Left colon (tissue), 2 donors: Measurements from ENCODE around the gene TRAK1. TPM values are rescaled to one million over a fixed set of nuclear protein-coding genes. Genes with fewer than 3 reads are reported as not detected.

Experiments used
- ATAC-seq: fragments of 200-7000 bp; cut with Tn5 transposase; one replicate; pipeline ENCODE4 v1.9.1; 2020; ENCODE audit warnings: mild to moderate bottlenecking, moderate library complexity
- DNase-seq, 2 donors: peaks; one replicate each; pipeline ENCODE4 v3.0.0-alpha.2; 2020
- intact Hi-C, 2 donors: fragments of 100-400 bp; cut with DNase I in 1 of 2; cut with micrococcal nuclease in 1 of 2; formaldehyde crosslinking; loops; one replicate each; pipeline versions ENCODE4 v1.11.2 to v1.14.0; 2022; cut with DNase I, micrococcal nuclease
- total RNA-seq, 2 donors: library from RNA; stranded (reverse); fragmentation: NEBNext Ultra II Directional; extraction: Animal tissue kit (Norgen Biotek cat#: 25700); gene quantifications; one replicate each; pipeline ENCODE4 v1.2.1, GENCODE V29; 2021
- donor health status: DM: no; HTN: no; CAD: no.
- donor health status: DM: yes; HTN: yes; CAD: no.

TRAK1 gene
- total RNA-seq, 2 donors from 2014 or later = 81.2 to 91.6 TPM

DNA sequence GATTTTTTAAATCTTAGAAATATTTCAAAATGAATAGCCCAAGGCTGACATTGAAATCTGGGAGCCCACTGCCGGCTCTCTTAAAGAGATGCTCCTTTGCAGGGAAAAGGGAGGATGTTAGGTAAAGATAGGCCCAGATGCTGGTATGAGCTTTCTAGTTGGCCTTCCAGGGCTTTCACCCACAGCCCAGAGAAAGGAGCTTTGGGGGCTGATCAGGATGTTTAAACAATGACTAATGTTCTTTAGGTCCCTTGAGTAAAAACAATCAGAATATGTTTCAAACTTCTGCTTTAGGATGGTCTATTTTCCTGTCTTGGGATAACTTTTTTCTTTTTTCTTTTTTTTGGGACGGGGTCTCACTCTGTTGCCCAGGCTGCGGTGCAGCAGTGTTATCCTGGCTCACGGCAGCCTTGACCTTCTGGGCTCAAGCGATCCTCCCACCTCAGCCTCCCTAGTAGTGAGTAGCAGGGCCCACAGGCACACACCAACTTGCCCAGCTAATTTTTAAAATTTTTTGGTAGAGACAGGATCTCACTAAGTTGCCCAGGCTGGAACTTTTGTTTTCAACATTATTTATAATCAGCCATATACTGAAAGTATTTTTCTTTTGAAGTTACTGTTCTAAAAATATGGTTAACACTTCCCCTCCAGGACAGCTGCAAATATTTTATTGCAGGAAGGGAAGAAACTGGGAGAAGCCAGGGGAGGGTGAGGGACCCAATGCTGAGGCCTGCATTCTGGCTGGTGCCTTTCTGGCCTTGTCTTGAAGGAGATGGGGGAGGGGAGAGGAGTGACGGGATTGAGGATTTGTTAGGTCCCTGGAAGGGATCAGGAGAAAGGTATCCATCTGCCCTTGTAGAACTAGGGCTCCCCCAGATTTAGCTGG lies 70.1 kb downstream of the TRAK1 start:
- intact Hi-C loops = no loop called here
- ATAC-seq (no peak), DNase-seq (no peak)

DNA sequence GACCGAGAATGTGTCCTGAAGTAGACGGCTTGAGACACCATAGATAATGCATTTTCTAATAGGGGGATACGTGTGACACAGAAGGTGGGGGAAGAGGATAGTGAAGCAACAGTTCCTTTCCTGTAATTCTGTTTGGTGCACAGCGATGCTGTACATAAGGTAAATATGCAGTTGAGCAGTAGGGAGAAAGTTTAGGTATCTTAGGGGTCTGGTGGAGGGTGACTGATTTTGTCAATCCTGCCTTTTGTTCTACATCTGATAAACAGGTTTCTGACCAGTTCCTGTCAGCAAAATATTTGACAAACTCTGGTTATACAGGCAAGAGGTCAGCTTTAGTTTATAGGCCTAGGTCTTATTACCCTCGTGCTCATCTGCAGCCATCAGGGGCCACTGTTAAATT lies 71.3 kb downstream of the TRAK1 start:
- intact Hi-C loops = no loop called here
- ATAC-seq (no peak), DNase-seq (no peak)

DNA sequence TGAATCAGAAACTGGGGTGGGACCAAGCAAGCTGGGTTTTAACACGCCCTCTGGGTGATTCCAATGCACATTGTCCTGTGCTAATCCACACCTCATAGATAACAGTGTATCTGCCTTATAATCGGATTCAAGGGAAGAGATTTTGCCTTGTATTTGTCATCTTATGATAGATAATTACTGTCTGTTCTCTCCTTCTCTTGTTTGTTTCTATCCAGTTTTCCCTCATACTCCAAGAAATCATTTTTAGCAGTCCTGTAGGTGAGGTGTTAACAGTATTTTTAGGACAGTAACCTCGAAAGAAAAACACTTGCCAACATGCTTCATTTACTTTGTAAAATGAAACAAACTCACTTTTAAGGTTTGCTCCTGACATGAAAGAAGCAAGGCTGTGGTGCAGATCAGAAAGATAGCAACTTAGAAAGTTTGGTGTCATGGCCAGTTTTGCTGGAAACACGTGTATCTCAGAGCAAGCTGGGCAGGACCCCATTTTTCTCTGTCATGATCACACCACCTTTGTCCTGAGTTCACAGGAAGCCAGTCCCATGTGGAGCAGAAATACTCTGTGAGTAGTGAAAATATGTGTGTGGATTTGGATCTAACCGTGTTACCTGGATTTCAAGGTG lies 72.6 kb downstream of the TRAK1 start:
- ATAC-seq (no peak), DNase-seq (no peak)
- intact Hi-C loops = no loop called here

DNA sequence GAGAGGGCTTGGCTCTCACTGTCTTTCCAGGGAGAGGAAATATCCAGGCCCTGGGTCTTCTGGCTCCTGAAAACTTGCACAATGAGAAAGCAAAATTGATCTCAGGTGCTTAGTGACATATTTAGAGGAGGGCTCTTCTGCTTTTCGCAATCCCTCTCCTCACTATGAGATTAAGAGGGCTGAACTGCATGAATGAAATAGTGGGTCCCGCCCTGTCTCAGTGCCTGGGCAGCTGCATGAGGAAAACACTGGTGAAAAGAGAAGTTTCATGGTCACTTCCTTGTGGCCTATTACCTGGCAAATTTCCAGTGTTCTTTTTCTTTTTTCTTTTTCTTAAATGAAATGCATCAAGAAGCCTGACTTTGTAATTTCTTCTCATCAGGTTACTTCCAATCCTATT lies 73.5 kb downstream of the TRAK1 start:
- intact Hi-C loops = no loop called here
- DNase-seq (no peak), ATAC-seq (no peak)

DNA sequence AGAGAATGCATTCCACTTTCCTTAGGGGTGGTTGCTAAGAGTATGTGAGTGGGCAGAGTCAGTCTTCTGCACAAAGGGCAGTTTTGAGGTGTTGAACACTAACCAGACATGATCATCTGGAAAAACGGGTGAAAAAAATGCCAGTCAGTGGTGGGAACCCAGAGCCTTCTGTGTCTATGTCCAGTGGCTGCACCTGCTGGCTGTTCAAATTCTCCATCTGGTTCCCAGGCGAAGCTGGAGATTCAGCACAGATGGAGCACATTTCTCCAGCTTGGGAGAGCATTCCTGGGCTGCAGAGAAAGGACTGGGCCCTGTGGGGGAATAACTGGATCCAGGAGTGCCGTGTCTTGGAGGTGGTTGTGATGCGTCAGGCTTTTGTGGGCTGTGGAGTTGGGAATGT lies 74.1 kb downstream of the TRAK1 start:
- intact Hi-C loops = no loop called here
- ATAC-seq (no peak), DNase-seq (no peak)

DNA sequence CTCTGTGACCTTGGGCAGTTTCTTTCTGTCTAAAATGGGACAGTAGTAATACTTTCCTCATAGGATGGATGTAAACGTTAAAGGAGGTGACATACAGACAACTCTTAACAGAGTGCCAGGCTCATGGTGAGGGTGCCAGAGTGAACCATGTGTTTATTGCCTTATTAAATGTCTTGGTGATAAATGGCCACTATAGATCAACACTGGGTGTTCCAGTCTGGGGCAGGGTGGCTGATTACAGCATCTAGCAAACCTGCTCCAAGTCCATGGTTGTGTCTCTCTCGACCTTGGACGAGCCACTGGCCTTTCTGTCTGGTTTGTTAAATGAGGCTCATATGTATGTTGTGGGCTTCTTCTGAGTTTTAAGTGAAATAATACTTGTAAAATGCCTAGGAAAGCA lies 75.1 kb downstream of the TRAK1 start:
- peak; percentile 39 to 74 for DNase-seq
- intact Hi-C loops = no loop called here
- ATAC-seq = peak; percentile 93

DNA sequence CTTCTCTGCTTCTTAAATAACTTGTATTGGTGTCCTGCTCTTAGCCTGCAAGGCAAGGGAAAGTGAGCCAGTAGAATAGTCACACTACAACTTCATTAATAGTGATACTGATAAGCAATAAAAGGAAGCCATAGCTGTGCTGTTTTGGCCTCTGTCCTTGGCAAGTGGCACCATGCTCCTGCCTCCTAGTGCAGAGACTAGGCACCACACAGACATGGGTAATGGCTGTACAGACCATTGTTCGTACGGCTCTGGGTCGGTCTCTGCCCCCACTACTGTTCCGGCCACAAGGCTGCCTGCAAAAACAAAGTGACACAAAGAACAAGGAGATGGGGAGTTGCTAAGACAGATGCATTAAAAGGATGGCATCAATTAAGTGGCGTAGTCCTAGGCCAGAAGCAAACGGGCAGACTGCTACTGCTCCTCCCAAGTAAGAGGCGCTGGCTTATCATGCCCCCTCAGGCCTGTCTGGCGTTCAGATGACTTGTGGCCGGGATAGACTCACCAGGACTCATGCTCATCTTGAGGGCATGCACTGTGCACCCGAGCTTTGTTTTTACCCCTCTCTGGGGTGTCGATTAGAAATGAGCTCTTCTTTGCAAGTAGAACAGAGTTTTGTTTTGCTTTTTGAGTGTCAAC lies 75.6 kb downstream of the TRAK1 start:
- no peak for DNase-seq
- intact Hi-C loops = no loop called here

DNA sequence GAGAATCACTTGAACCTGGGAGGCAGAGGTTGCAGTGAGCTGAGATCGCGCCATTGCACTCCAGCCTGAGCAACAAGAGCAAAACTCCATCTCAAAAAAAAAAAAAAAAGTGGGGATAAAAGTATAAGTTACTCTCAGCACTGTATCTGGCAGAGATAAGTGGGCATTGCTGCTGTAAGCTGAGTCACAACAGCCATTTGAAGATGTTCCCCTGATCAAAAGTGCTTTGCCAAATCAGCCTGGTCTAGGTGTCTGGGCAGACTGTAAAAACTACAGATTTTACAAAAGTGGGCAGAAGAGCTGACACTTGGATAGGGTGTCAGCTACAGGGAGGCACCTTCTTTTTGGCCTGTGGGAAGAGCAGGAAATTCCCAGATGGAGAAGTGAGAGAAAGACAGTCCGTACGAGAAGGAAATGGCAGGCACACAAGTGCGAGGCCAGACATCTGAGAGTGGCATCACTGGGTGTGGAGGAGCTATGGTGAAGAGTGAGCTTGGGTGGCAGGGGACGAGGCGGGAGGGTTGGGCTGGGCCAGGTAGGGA lies 78.5 kb downstream of the TRAK1 start:
- DNase-seq (no peak), ATAC-seq (no peak)
- intact Hi-C loops = no loop called here

More for the DNA sequence above, 75.6 kb downstream of the TRAK1 start:
- peak; percentile 11 for ATAC-seq

DNA sequence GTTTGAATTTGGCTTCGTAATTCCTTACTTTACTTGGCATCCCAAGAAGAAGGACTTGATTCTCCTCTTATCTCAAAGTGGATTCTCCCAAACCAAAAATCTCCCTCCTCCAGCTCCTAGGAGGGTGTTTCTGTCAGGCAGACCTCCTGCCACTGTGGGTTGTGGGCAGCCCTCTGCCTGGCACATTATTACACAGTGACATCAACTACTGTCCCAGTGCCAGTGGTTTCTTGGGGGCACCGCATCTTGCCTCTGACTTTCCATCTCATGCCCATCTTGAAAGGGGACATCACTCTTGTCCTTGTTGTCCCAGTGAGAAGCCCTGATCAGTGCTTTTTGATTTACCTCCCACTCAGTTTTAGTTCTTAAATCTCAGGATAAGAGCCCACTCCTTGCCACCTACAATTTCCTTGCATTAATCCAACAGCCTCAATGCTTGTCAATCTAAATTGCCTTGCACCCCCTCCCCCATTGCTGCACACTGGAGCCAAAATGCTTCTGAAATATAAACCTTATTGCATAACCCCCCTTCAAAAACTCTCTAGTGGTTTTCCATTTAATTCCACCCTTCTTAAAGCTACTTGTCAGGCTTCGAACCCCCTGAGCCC lies 81.0 kb downstream of the TRAK1 start:
- ATAC-seq (no peak), DNase-seq (no peak)
- intact Hi-C loops = no loop called here

DNA sequence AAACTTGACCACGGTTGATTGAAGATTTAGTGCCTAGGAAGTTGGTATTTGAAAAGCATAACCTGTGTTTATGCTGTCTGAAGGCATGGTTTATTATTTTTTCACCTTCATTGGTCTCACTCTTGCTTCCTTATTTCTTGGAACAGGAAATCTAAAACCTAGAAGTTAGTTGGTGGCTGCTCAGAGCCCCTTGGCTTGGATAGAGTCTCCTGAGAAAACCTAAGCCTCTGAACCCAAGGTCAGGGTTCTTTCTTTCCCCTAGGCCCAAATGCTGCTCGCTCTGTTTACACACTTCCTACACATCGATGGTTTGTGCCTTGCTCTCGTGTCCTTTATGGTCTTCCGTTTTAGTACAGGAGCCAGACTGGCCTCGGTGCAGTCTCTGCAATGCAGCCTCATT lies 82.2 kb downstream of the TRAK1 start:
- DNase-seq (no peak), ATAC-seq (peak; percentile 58)
- intact Hi-C loops = no loop called here

DNA sequence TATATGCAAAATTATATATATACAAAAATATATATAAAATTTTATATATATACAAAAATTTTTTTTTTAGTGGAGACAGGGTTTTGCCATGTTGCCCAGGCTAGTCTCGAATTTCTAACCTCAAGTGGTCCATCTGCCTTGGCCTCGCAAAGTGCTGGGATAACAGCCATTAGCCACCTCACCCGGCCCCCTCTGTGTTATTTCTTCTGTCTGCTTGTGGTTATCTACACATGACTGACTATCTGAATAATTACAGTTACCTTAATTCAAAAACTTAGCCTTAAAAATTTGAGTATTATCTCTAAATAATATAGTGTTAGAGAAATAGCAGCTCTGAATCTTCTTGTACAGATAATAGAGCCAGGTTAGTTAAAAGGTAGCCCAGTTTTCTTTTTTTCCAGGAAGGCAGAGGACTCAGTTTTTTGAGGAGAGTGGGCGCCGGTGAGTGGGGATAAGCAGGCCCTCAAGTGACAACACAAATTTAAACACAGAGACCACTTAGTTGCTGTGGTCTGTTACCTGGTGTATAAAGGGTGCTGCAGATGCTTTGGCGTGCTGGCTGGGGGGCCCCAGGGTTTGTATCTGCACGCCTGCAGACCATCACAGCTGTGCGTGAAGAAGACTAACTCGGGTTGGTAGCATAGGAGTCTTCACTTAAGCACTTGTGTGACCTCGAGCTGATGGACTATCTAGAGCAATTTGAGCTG lies 83.7 kb downstream of the TRAK1 start:
- DNase-seq (no peak), ATAC-seq (no peak)
- intact Hi-C loops = no loop called here

DNA sequence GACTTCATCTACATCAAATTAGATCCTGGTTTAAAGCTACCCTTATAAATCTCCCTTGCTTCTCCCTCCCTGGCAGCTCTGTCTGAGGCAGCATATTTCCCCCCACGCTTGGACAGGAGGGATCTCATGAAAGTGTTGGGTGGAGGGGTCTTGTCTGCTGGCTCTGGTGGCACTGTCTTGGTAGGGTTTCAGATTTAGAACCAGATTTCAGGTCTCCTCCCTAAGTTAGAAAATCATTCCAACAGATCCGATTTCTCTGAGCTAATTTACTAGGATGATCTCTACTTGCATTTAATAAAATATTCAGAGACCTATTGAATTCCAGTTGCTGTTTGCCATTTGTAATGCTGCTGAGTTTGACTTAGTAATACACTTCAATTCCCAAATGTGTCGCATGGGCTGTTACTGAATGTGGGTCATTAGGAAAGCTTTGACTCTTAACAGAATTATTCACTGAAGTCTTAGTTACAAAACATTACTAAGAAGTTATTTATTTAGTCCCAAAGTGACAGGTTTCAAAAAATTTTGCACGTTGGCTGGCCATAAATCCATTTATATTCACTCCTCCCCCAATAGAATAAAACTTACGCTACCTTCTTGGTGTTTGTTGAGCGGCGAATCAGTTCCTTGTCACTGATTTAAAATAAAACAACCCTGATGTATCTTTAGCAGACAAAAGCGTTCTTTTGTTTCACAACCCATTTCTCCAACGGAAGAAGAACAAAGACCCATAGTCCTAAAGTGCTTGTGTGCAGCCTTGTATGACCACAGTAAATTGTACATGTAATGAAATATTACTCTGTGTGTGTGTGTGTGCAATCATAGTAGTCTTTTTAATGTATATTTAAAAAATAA lies 84.5 kb downstream of the TRAK1 start:
- DNase-seq = no peak
- intact Hi-C loops = no loop called here
- no peak for ATAC-seq

DNA sequence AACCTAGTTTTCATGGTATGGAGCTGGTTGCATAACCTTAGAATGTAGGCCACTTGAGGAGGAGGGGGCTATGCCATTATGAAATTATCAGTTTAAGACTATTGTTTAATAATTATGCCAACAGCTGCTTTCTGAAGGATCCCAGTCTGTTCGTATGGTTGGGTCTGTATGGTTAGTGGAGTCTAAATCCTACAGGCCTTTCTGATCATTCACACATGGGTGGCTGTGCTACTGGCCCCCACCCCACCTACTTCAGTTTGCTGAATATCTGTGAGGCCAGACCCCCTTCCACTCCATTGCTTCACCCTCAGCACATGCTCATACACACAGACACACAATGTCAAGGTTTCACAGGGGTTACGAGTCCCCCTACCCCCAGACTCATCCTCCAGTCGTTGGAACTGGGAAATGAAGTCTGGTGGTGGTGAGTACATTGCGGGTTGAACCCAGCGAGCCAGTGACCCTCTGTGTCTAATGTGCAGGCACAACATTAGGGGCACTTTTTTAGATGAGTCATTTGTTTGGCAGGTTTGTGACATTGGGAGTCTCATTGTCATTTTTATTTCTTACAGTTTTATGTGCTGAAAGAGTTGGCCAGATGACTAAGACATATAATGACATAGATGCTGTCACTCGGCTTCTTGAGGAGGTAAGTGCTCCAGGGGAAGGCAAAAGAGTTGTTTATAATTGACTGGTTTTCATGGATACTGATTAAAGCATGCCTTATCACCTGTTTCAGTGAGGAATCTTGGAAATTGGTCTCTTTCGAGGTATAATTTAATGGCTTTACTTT lies 85.3 kb downstream of the TRAK1 start:
- intact Hi-C loops = no loop called here
- DNase-seq (no peak), ATAC-seq (no peak)

DNA sequence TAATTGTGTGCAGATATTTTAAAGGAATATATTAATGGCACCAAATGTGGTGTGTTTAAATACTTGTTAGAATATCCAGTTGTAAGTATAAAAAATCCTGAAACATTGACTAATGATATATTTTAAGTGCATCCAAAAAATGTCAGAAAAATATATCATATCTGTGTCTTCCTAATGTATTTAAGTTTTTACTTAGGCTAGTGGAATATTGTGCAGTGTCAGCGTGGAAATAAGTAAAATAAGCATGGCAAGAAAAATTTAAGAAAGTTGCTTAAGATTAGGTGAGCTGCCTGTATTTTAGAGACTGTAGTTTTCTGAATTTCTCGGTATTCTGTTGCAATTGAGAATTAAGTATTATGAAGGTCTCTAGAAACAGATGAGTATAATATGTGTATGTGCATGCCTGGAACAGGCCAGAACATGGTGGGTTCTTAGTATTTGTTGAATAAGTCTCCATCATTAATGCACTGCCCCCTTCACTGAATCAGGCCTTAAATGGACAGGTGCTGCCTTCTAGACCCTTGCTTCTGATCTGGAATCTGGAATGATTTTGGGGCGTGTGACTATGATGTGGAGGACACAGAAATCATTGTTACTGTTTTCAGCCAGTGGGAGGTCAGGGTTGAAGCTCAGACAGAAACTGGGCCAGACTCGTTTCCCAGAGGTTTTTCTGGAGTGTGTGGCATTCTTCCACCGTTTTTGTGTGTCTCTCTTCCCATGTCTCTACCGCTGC lies 86.1 kb downstream of the TRAK1 start:
- intact Hi-C loops = no loop called here
- ATAC-seq (no peak), DNase-seq (no peak)

DNA sequence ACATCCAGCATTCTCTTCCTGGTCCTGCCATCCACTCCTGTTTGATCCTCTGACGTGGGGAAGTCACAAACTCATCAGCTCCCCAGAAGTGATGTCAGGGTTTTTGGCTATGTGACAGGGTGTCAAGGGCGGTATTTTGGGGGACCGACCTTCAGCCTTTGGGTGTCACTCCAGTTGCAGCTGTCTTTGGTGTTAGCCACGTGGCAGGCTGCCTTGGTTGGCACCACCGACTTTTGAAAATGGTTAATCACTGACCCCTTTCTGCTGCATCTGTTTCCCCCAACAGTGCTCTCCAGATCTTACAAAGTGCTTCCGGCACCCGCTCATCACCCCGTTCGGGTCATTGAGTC lies 86.6 kb downstream of the TRAK1 start:
- no peak for DNase-seq
- intact Hi-C loops = no loop called here
- ATAC-seq = no peak

DNA sequence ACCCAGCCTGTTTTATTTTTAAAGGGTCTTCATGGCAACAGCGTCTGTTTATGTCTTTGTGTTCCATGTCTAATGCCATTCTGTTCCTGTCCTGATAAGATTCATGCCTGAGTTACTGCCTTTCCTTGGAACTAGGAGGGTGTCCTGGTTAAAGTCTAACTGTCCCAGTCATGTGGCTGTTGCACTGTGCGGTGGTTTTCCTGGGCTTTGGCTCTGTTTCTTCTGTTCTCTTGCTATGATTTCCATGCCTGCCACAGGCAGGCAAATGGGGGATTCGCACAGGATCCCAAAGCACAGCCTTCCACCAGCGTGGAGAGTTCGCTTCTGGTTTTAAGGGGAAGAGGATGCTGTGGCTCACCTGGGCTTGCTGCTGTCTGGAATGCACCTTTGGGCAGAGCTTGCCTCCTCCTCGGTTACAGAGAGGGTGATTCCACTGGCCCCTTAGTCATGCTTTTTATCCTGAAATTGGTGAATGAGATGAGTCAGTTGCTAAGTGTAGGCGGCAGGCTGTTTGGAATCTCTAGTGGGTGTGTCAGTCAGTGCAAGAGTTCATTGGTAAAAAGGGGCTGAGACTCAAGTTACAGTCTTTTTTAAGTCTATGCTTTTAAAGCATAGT lies 88.1 kb downstream of the TRAK1 start:
- intact Hi-C loops = no loop called here
- peak; percentile 79 for ATAC-seq
- DNase-seq = peak; percentile 24 to 46
